Stomach (tissue), 9 donors: ENCODE results near the gene DMAC1. TPM values are rescaled to one million over a fixed set of nuclear protein-coding genes. Genes with fewer than 3 reads are reported as not detected.

Source experiments
- DNase-seq, 2 donors: peaks; one replicate each; pipeline versions ENCODE4 v3.0.0 to v3.0.0-alpha.2; 2013 to 2019
- H3K27ac ChIP-seq, 5 donors: fragments of 200-600 bp in 4 of 5; sonication (generic) in 4 of 5; one replicate each; pipeline ENCODE4 v1.5.1; 2013 to 2019; ENCODE audit warnings: mild to moderate bottlenecking in 1 of 5, moderate library complexity in 1 of 5
- H3K27me3 ChIP-seq, 3 donors: fragments of 200-600 bp; sonication (generic); one replicate each; pipeline ENCODE4 v1.5.1; 2017 to 2019; ENCODE audit warnings: mixed run types in 1 of 3
- H3K36me3 ChIP-seq, 4 donors: fragments of 200-600 bp; sonication (generic); 1 replicate in 3 of 4; 2 replicates in 1 of 4; pipeline ENCODE4 v1.5.1; 2016 to 2019
- H3K4me1 ChIP-seq, 4 donors: fragments of 200-600 bp; sonication (generic); one replicate each; pipeline ENCODE4 v1.5.1; 2016 to 2019
- H3K4me3 ChIP-seq, 4 donors: fragments of 200-600 bp; sonication (generic) in 3 of 4; one replicate each; pipeline ENCODE4 v1.5.1; 2016 to 2019; ENCODE audit warnings: mild to moderate bottlenecking in 1 of 4
- H3K9me3 ChIP-seq, 4 donors: fragments of 200-600 bp; sonication (generic); one replicate each; pipeline ENCODE4 v1.5.1; 2016 to 2019
- EP300 ChIP-seq: sonication (generic); formaldehyde crosslinking; IDR thresholded peaks from one replicate; pipeline ENCODE4 v1.6.1; 2017; ENCODE audit warnings: antibody characterized with exemption
- POLR2A ChIP-seq, 4 donors: fragments of 450-650 bp; IDR thresholded peaks; one replicate each; pipeline ENCODE4 v1.6.1; 2016; ENCODE audit warnings: antibody characterized with exemption in 4 of 4, control low read depth in 2 of 4, mild to moderate bottlenecking in 1 of 4, moderate library complexity in 1 of 4
- POLR2AphosphoS5 ChIP-seq, 3 donors: sonication (generic); formaldehyde crosslinking; IDR thresholded peaks; one replicate each; pipeline ENCODE4 v1.6.1; 2016; ENCODE audit warnings: antibody characterized with exemption in 3 of 3
- WGBS, 5 donors: extraction: QIAGEN DNeasy Blood & Tissue Kit in 3 of 5; methylation state at CpG; one replicate each; pipeline versions ENCODE4 v1.1.5 to v1.1.7; 2013 to 2018; 5-methylcytosine and 5-hydroxymethylcytosine counted together
- intact Hi-C: fragments of 100-400 bp; cut with DNase I; formaldehyde crosslinking; loops from one replicate; pipeline ENCODE4 v1.15.1; 2023; ENCODE audit warnings: low total_unique reads
- polyA plus RNA-seq, 3 donors: library from polyadenylated mRNA; stranded (reverse); fragments of 200-250 nt; gene quantifications; one replicate each; pipeline ENCODE4 v1.2.3, GENCODE V29; 2013
- total RNA-seq, 5 donors: library from RNA; depleted of rRNA; stranded (reverse); fragments of >200 nt; gene quantifications; one replicate each; pipeline versions ENCODE4 v1.1.0 to v1.2.3, GENCODE V29; 2014 to 2016
- TF ChIP-seq, protein P1 (sequence below), 7 experiments: fragments of 450-650 bp in 4 of 7; fragments of 200-600 bp in 3 of 7; sonication (generic) in 3 of 7; IDR thresholded peaks; one replicate each; pipeline ENCODE4 v1.5.1; 2016 to 2019; ENCODE audit warnings: antibody characterized with exemption in 7 of 7, control low read depth in 2 of 7, mild to moderate bottlenecking in 1 of 7
- donor health status: healthy with polysubstance abuse.
- donor health status: Bipolar disorder and iron deficiency.
- donor health status: healthy.

DMAC1 gene
- total and polyA plus RNA-seq, 8 donors: 0.89 to 25.5 (median 14.3) TPM

- H3K27me3 ChIP-seq: no peaks in the 10 kb centered on the region
- H3K9me3 ChIP-seq: no peaks in the 10 kb centered on the region
- no peak for DNase-seq
- no peak for TF ChIP-seq POLR2A (IDR thresholded peaks at IDR 0.05)
- TF ChIP-seq EP300: no peak
- no peak for TF ChIP-seq POLR2AphosphoS5 (IDR thresholded peaks at IDR 0.05)
- TF ChIP-seq, protein P1, sequence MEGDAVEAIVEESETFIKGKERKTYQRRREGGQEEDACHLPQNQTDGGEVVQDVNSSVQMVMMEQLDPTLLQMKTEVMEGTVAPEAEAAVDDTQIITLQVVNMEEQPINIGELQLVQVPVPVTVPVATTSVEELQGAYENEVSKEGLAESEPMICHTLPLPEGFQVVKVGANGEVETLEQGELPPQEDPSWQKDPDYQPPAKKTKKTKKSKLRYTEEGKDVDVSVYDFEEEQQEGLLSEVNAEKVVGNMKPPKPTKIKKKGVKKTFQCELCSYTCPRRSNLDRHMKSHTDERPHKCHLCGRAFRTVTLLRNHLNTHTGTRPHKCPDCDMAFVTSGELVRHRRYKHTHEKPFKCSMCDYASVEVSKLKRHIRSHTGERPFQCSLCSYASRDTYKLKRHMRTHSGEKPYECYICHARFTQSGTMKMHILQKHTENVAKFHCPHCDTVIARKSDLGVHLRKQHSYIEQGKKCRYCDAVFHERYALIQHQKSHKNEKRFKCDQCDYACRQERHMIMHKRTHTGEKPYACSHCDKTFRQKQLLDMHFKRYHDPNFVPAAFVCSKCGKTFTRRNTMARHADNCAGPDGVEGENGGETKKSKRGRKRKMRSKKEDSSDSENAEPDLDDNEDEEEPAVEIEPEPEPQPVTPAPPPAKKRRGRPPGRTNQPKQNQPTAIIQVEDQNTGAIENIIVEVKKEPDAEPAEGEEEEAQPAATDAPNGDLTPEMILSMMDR (IDR thresholded peaks at IDR 0.05): no peak
- H3K4me1 ChIP-seq: no peaks in the 10 kb centered on the region
- H3K27ac ChIP-seq: no peak overlapping the region
- H3K36me3 ChIP-seq: no peaks in the 10 kb centered on the region
- WGBS, 5 donors: 73 to 81% (median 77%) methylated on average over 3 of the region's 3 CpGs
- no peak overlapping the region for H3K4me3 ChIP-seq
- intact Hi-C loops: no loop called here
Measured at GRCh38 chr9:7782400-7783120, 17.0 kb downstream of the DMAC1 start.

DNA sequence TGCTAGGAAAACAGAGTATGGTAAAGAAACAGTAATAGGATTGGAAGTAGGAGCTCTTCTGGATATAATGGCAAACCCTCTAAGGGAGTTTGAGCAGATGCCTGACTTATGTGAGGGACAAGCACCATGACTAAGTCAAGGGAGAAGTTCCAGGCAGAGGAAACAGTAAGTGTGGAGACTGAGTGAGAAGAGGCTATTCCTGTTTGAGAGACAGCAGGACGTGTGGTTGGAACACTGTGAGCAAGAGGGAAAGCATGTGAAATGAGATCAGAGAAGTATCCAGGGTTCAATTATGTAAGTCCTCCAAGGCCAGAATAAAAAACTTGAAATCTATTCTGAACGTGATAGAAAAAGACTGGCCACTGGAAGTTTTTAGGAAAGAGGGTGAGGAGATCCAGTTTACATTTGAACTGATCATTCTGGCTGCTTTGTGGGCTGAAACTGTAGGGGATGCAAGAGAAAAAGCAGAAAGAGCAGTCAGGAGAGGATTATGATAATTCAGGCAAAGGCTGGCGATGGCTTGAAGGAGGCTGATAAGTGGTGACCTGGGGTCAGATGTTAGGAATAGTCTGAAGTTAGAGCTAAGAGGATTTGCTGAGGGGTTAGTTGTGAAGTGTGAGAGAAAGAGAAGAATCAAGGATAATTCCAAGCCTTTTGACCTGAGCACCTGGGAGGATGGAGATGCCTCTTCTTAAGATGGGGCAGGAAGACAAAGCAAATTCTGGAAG, 19.2 kb downstream of the DMAC1 start:
- 50 to 80% (median 67%) methylated on average over 3 of the region's 3 CpGs for WGBS, 5 donors
- Histone ChIP-seq H3K4me1 (no peaks in the 10 kb centered on the region), H3K9me3 (no peaks in the 10 kb centered on the region), H3K36me3 (no peaks in the 10 kb centered on the region), H3K27ac (no peak overlapping the region), H3K4me3 (no peak overlapping the region), H3K27me3 (peaks cover 0 to 4% (median 0%) of the 10 kb centered on the region in 3 donors)
- intact Hi-C loops: no loop called here
- no peak for DNase-seq
- TF ChIP-seq EP300: no peak
- TF ChIP-seq POLR2AphosphoS5 (IDR thresholded peaks at IDR 0.05): no peak
- no peak for TF ChIP-seq POLR2A (IDR thresholded peaks at IDR 0.05)
- TF ChIP-seq, protein P1 (IDR thresholded peaks at IDR 0.05): no peak

- H3K27ac ChIP-seq: no peak overlapping the region
- H3K4me1 ChIP-seq: no peaks in the 10 kb centered on the region
- H3K9me3 ChIP-seq: no peaks in the 10 kb centered on the region
- intact Hi-C loops: no loop called here
- peaks cover 0 to 4% (median 0%) of the 10 kb centered on the region in 3 donors for H3K27me3 ChIP-seq
- 76 to 95% (median 90%) methylated on average over 2 of the region's 2 CpGs for WGBS, 5 donors
- TF ChIP-seq, protein P1 (IDR thresholded peaks at IDR 0.05): no peak
- TF ChIP-seq POLR2AphosphoS5 (IDR thresholded peaks at IDR 0.05) (no peak), EP300 (no peak), POLR2A (IDR thresholded peaks at IDR 0.05) (no peak)
- H3K4me3 ChIP-seq: no peak overlapping the region
- H3K36me3 ChIP-seq: no peaks in the 10 kb centered on the region
- no peak for DNase-seq
Measured at GRCh38 chr9:7778851-7779600, 20.6 kb downstream of the DMAC1 start.

DNA sequence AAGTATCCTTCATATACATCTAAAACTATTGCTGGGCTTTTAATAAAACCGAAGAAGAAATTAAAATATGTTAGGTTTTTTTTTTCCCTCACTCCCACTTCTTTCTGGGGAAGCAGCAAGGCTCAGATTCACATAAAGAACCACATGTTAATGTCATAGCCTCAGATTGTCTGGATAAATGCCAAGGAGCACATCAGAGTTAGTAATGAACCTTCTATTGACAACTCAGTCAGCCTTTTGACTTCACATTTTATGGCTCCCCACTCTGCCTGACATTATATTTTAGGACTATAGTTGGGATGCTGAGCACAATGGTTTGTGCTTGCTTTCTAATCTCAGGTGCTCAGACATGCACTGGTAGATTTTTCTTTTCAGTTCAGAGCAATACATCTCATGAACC, 21.8 kb downstream of the DMAC1 start:
- WGBS, 5 donors: 39 to 88% (median 78%) methylated on average over 1 of the region's 1 CpG
- Histone ChIP-seq H3K27ac (no peak overlapping the region), H3K9me3 (no peaks in the 10 kb centered on the region), H3K4me3 (no peak overlapping the region), H3K4me1 (no peaks in the 10 kb centered on the region), H3K27me3 (peaks cover 0 to 4% (median 0%) of the 10 kb centered on the region in 3 donors), H3K36me3 (no peaks in the 10 kb centered on the region)
- TF ChIP-seq POLR2AphosphoS5 (IDR thresholded peaks at IDR 0.05): no peak
- no peak for TF ChIP-seq POLR2A (IDR thresholded peaks at IDR 0.05)
- no peak for TF ChIP-seq EP300
- TF ChIP-seq, protein P1 (IDR thresholded peaks at IDR 0.05): no peak
- no peak for DNase-seq
- intact Hi-C loops: no loop called here
